Calu3 (cell line): ENCODE results near the gene TMEM209. TPM values are rescaled to one million over a fixed set of nuclear protein-coding genes. Genes with fewer than 3 reads are reported as not detected.
A peak's percentile ranks its signal among the peaks of the same experiment; 100 is the strongest.

Experiments
- BruUV-seq: library from RNA; stranded (reverse); fragments of 400-500 nt; replicated peaks from 2 replicates; lab custom pipeline; 2021; lab: Mats Ljungman, UMichigan
- CTCF ChIA-PET: fragments of 300-600 bp; sonication (Branson Sonifier 250); formaldehyde crosslinking; loops from one replicate; lab custom pipeline; 2022; ENCODE audit warnings: antibody characterized with exemption; lab: Charles Lee
- DNase-seq: peaks from one replicate; pipeline ENCODE4 v3.0.0; 2022
- H3K27ac Mint-ChIP-seq: one replicate; pipeline ENCODE4 v1.8.0; 2022; ENCODE audit warnings: mixed read lengths; ENCODE audit not compliant: unreplicated experiment
- H3K27me3 Mint-ChIP-seq: one replicate; pipeline ENCODE4 v1.8.0; 2022; ENCODE audit warnings: mixed read lengths; ENCODE audit not compliant: unreplicated experiment
- H3K36me3 Mint-ChIP-seq: one replicate; pipeline ENCODE4 v1.8.0; 2022; ENCODE audit warnings: mild to moderate bottlenecking, moderate library complexity, mixed read lengths; ENCODE audit not compliant: insufficient read depth, unreplicated experiment
- H3K4me1 Mint-ChIP-seq: one replicate; pipeline ENCODE4 v1.8.0; 2022; ENCODE audit warnings: mild to moderate bottlenecking, low read depth, mixed read lengths; ENCODE audit not compliant: unreplicated experiment
- H3K4me3 Mint-ChIP-seq: one replicate; pipeline ENCODE4 v1.8.0; 2022; ENCODE audit warnings: mild to moderate bottlenecking, low read depth, moderate library complexity, mixed read lengths; ENCODE audit not compliant: unreplicated experiment
- H3K9me3 Mint-ChIP-seq: one replicate; pipeline ENCODE4 v1.8.0; 2022; ENCODE audit warnings: low read depth, mixed read lengths; ENCODE audit not compliant: unreplicated experiment
- intact Hi-C: fragments of 100-400 bp; cut with micrococcal nuclease; formaldehyde crosslinking; loops from one replicate; pipeline ENCODE4 v1.10.0; 2022; ENCODE audit not compliant: unreplicated experiment
- total RNA-seq: library from RNA; stranded (reverse); gene quantifications from 2 replicates; pipeline ENCODE4 v1.2.3, GENCODE V29; 2022
- TF ChIP-seq, protein P1 (sequence below): fragments of 200-600 bp; IDR thresholded peaks from one replicate; pipeline ENCODE4 v1.8.0; 2022; ENCODE audit warnings: antibody characterized with exemption; ENCODE audit not compliant: unreplicated experiment

The TMEM209 gene
- total RNA-seq, 1 experiment from 2014 or later: 26.6 TPM

DNA sequence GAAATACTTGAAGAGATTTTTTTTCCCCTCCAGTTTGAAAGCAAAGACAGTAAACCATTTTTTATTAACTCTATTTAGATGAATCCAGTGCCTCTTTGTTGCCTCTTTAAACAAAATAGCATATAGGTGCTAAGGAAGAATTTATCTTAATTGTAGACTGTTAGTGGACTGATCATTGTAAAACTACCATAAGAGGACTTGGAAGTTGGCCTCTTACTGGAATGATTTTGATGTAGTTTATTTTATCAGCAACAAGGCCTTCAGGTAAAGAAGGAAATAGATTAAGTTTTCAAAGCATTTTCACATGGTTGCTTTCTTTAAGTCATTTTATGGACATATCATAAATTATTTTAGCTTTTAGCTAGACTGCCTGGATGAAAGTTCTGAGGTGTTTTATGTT, 81.7 kb downstream of the TMEM209 start:
- no TSS peak for BruUV-seq
- intact Hi-C loops: no loop called here
- TF ChIP-seq, protein P1, sequence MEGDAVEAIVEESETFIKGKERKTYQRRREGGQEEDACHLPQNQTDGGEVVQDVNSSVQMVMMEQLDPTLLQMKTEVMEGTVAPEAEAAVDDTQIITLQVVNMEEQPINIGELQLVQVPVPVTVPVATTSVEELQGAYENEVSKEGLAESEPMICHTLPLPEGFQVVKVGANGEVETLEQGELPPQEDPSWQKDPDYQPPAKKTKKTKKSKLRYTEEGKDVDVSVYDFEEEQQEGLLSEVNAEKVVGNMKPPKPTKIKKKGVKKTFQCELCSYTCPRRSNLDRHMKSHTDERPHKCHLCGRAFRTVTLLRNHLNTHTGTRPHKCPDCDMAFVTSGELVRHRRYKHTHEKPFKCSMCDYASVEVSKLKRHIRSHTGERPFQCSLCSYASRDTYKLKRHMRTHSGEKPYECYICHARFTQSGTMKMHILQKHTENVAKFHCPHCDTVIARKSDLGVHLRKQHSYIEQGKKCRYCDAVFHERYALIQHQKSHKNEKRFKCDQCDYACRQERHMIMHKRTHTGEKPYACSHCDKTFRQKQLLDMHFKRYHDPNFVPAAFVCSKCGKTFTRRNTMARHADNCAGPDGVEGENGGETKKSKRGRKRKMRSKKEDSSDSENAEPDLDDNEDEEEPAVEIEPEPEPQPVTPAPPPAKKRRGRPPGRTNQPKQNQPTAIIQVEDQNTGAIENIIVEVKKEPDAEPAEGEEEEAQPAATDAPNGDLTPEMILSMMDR: no peak
- Mint-ChIP-seq H3K36me3 (peaks cover 13% of the 10 kb centered on the region), H3K4me3 (no peak overlapping the region), H3K27me3 (no peaks in the 10 kb centered on the region), H3K27ac (no peak overlapping the region), H3K4me1 (no peaks in the 10 kb centered on the region), H3K9me3 (no peaks in the 10 kb centered on the region)
- CTCF ChIA-PET: interaction anchor here (0.9 kb wide), 1 partner anchor 9 kb away, joined by 3 read pairs; no protein-coding TSS in a partner anchor
- DNase-seq: no peak

DNA sequence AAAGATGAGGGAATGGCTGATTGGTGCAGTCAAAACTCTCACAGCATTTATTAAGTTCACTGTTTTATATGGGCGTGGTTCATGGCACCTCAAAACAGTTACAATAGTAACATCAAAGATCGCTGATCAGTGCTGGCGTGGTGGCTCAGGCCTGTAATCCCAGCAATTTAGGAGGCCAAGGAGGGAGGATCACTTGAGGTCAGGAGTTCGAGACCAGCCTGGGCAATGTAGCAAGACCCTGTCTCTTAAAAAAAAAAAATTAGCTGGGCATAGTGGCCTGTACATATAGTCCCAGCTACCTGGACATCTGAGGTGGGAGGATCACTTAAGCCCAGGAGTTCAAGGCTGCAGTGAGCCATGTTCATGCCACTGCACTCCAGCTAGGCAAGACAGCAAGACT, 86.4 kb downstream of the TMEM209 start:
- TF ChIP-seq, protein P1: no peak
- intact Hi-C loops: no loop called here
- Mint-ChIP-seq H3K27ac (no peak overlapping the region), H3K27me3 (no peaks in the 10 kb centered on the region), H3K36me3 (peaks cover 16% of the 10 kb centered on the region), H3K4me1 (peaks cover 15% of the 10 kb centered on the region), H3K9me3 (no peaks in the 10 kb centered on the region), H3K4me3 (no peak overlapping the region)
- BruUV-seq: no TSS peak
- no peak for DNase-seq
- CTCF ChIA-PET: no interaction called here

DNA sequence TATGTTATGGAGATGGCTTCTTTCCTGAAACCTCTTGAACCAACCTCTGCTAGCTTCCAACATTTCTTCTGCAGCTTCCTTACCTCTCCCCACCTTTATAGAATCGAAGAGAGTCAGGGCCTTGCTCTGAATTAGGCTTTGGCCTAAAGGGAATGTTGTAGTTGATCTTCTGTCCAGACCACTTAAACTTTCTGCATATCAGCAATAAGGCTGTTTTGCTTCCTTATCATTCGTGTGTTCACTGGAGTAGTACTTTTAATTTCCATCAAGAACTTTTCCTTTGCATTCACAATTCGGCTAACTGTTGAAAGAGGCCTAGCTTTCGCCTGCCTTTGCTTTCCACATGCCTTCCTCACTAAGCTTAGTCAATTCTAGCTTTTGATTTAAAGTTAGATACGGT, 86.9 kb downstream of the TMEM209 start:
- BruUV-seq: no TSS peak
- Mint-ChIP-seq H3K27ac (no peak overlapping the region), H3K9me3 (no peaks in the 10 kb centered on the region), H3K27me3 (no peaks in the 10 kb centered on the region), H3K4me1 (peaks cover 16% of the 10 kb centered on the region), H3K4me3 (no peak overlapping the region), H3K36me3 (peaks cover 16% of the 10 kb centered on the region)
- no peak for DNase-seq
- TF ChIP-seq, protein P1: no peak
- CTCF ChIA-PET: no interaction called here
- intact Hi-C loops: no loop called here

DNA sequence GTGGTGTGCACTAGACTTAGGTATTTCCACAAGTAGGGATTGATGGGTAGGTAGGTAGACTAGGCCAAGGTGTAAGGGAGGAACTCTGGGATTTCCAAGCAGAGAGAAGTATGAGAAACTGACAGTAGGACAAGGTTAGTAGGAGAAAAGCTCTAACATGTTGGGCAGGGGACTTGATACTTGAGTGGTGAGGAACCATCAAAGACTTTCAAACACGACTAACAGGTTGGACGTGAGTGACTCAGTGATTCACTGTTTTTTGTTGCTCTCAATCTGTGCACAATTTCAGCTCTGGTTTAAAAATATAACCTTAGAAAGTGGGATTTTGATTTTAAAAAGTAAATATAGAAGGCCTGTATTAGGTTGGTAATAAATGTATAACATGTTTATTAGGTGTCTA, 90.4 kb downstream of the TMEM209 start:
- peaks cover 32% of the 10 kb centered on the region for H3K4me1 Mint-ChIP-seq
- DNase-seq: peak; percentile 28
- BruUV-seq: no TSS peak
- peaks cover 5% of the 10 kb centered on the region for H3K36me3 Mint-ChIP-seq
- H3K4me3 Mint-ChIP-seq: peak overlapping the region; percentile 38
- intact Hi-C loops: loop anchor here (5.0 kb wide), 1 partner anchor 42 kb away; the partner anchor contains the start of gene KLHDC10
- peak overlapping the region; percentile 66 for H3K27ac Mint-ChIP-seq
- H3K9me3 Mint-ChIP-seq: no peaks in the 10 kb centered on the region
- H3K27me3 Mint-ChIP-seq: no peaks in the 10 kb centered on the region
- CTCF ChIA-PET: interaction anchor here (0.6 to 1.4 kb wide), 4 partner anchors 9 to 62 kb away, joined by 3 to 5 read pairs (median 3); partner anchors contain the start of gene KLHDC10
- TF ChIP-seq, protein P1: no peak

Other genes starting within 250 kb of the TMEM209 start
- 16.6 and 16.7 TPM in 2 replicates for gene ZC3HC1, start 154.0 kb downstream of the TMEM209 start, total RNA-seq
- 28.5 and 35.3 TPM in 2 replicates for gene KLHDC10, start 134.9 kb downstream of the TMEM209 start, total RNA-seq
- not detected in 2 replicates for gene SSMEM1, start 2.5 kb upstream of the TMEM209 start, total RNA-seq
- gene CPA2, start 61.5 kb upstream of the TMEM209 start, total RNA-seq: not detected in 2 replicates
- not detected in 2 replicates for gene CPA4, start 87.8 kb upstream of the TMEM209 start, total RNA-seq
- not detected in 2 replicates for gene CPA5, start 139.4 kb upstream of the TMEM209 start, total RNA-seq
- gene CPA1, start 175.1 kb upstream of the TMEM209 start, total RNA-seq: not detected in 2 replicates
- 21.6 and 22.4 TPM in 2 replicates for gene CEP41, start 235.6 kb upstream of the TMEM209 start, total RNA-seq